ENCODE results near the gene MYO9B.
"Not testable (repeated sequence)": the region's sequence is repeated elsewhere in the genome, so short reads cannot be mapped to it uniquely, and the experiment has no call there.

Gene MYO9B

GRCh38 chr19:17185590-17185989 lies 110.0 kb downstream of the MYO9B start:
- no peak for DNase-seq

GRCh38 chr19:17191736-17192135 lies 116.2 kb downstream of the MYO9B start:
- not testable (repeated sequence) for DNase-seq

GRCh38 chr19:17192751-17193150 lies 117.2 kb downstream of the MYO9B start:
- DNase-seq, result no peak

DNA sequence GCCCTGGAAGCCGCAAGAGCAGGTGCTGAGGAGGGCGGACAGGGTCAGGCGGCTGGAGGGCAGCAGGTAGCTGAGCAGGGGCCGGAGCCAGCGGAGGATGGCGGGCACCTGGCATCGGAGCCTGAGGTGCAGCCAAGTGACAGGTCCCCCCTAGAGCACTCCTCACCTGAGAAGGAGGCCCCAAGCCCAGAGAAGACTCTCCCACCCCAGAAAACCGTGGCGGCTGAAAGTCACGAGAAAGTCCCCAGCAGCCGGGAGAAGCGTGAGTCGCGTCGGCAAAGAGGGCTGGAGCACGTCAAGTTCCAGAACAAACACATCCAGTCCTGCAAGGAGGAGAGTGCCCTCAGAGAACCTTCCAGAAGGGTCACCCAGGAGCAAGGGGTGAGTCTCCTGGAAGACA lies 119.0 kb downstream of the MYO9B start:
- DNase-seq, result no peak

DNA sequence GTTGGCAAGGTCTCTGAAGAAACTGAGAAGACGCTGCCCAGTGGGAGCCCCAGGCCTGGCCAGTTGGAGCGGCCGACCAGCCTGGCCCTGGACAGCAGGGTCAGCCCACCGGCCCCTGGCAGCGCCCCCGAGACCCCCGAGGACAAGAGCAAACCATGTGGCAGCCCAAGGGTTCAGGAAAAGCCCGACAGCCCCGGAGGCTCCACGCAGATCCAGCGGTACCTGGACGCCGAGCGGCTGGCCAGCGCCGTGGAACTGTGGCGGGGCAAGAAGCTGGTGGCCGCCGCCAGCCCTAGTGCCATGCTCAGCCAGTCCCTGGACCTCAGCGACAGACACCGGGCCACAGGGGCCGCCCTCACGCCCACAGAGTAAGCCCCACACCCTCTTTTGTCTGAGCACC lies 119.5 kb downstream of the MYO9B start:
- no peak for DNase-seq

- DNase-seq, result no peak
Observed at GRCh38 chr19:17196610-17197009, 121.0 kb downstream of the MYO9B start.

- no peak for DNase-seq
Observed at GRCh38 chr19:17197666-17198065, 122.1 kb downstream of the MYO9B start.

DNA sequence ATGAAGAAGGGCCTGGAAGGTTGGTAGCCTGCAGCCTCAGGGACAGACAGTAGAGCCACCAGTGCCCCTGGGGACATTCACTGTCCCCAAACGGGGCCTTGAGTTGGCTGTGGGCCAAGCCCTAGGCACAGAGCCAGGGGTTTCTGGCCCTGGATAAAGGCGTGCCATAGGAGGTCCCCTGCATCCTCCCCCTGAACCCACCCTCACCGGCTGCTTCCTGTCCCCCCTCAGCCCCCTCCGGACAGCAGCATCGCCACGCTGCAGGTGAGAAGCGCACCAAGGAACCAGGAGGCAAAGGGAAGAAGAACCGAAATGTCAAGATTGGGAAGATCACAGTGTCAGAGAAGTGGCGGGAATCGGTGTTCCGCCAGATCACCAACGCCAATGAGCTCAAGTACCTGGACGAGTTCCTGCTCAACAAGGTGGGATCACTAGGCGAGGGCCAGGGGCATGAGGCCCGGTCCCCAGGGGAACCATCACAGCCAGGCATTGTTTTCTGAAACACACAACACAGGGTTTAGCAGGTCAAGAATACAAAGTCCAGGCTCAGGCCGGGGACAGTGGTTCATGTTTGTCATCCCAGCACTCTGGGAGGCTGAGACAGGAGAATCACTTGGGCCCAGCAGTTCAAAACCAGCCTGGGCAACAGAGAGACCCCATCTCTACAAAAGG lies 125.0 kb downstream of the MYO9B start:
- DNase-seq, result peak in 1 of 2 experiments; percentile 40

DNA sequence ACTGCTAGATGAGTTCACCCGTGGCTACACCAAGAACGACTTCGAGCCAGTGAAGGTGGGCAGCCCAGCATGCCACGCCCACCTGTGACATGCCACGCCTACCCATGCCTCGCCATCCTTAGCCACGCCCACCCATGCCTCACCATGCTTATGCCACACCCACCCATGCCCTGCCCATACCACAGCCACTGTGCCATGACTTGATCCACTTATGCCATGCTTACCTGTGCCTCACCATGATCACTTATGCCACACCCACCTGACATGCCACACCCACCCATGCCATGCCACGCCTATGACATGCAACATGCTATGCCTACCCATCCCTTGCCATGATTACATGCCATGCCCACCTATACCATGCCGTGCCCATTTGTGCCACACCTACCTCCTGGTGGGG lies 126.7 kb downstream of the MYO9B start:
- no peak for DNase-seq

DNA sequence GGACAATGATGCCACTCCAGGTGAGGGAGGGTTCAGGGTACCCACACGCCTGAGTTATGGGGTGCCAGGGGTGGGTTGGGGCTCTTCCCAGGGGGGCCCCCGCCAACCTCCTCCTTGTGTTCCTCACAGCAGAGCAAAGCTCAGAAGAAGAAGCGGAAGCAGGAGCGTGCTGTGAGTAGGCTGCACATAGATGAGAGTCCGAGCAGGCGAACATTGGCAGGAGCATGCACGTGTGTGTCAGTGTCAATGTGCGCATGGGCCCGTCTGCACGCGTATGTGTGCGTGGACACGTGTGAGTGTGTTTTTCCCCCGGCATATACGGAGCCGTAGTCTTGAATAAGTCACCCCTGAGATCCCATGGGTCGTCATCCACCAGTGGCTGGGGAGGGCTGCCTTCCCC lies 127.1 kb downstream of the MYO9B start:
- no peak for DNase-seq

GRCh38 chr19:17205237-17206140 lies 129.9 kb downstream of the MYO9B start:
- peak in 1 of 2 experiments; percentile 29 for DNase-seq

- DNase-seq, result no peak
Observed at GRCh38 chr19:17206736-17207581, 131.4 kb downstream of the MYO9B start.

- no peak for DNase-seq
Observed at GRCh38 chr19:17209126-17210036, 133.8 kb downstream of the MYO9B start.

DNA sequence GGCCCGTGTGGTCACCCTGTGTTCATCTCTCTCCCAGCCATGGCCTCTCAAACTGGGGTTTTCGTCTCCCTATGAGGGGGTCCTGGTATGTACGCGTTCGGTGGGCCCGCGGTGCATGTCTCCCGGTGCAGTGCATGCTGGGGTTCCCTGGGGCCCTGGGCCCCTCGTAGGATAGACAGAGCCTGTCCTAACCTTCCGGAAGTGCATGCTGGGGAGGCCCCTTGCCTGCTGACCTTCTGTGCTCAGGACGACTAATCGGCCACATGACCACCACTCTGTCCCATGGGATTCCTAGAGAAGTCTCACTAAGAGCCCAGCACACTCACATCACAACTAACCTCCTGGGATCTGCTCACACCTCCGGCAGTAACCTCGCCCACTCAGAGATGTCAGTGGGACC lies 134.7 kb downstream of the MYO9B start:
- DNase-seq, result no peak

GRCh38 chr19:17211547-17212446 lies 136.2 kb downstream of the MYO9B start:
- DNase-seq, result no peak

- DNase-seq, result no peak
Observed at GRCh38 chr19:17213334-17213733, 137.8 kb downstream of the MYO9B start.

DNA sequence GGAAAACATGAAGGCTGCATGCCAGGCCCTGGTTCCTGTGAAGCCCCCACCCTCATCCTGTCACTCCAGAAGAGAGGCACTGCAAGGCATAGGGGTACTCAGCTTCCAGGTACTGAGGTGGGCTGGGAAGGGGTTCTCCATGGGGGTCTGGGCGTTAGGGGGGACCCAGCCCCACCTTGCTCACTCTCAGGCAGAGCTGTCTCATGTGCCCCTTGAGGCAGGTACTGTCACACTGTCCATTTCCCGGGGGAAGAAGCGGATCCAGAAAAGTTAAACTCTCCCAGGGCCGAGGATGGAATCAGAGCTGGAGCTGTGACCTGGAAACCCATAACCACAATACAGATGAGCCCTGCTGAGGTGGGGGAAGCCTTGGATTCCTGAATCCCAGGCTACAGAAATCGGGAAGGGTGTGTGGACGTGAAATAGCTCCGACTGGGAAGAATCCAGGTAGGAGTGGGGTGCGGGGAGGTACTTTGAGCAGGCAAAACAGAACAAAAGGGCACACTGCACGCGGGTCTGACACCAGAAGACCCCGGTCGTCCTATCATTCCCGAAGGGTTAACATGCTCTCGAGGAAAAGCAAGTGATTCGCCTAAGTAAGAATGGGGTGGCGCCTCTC lies 139.0 kb downstream of the MYO9B start:
- no peak for DNase-seq

- DNase-seq, result peak; percentile 92
Observed at GRCh38 chr19:17215127-17215971, 139.8 kb downstream of the MYO9B start, which contains the start of gene USE1. Gene USE1 (plus strand): TSS chr19:17215357. CDS start chr19:17215406, 49 bp downstream.

- DNase-seq, result peak in 1 of 2 experiments; percentile 19
Observed at GRCh38 chr19:17216058-17216670, 140.6 kb downstream of the MYO9B start.
